Peyer's patch (tissue), 4 donors: ENCODE results near the gene RHOJ.

ENCODE experiments used
- CTCF ChIP-seq, 6 experiments: fragments of 450-650 bp in 4 of 6; fragments of 200-600 bp in 2 of 6; sonication (generic) in 1 of 6; IDR thresholded peaks; one replicate each; pipeline ENCODE4 v1.5.1; 2017 to 2019; ENCODE audit warnings: antibody characterized with exemption in 6 of 6, mild to moderate bottlenecking in 3 of 6, moderate library complexity in 1 of 6
- POLR2A ChIP-seq, 2 donors: fragments of 450-650 bp; IDR thresholded peaks; one replicate each; pipeline ENCODE4 v1.5.1; 2017; ENCODE audit warnings: antibody characterized with exemption in 2 of 2, mild to moderate bottlenecking in 2 of 2, moderate library complexity in 2 of 2

DNA sequence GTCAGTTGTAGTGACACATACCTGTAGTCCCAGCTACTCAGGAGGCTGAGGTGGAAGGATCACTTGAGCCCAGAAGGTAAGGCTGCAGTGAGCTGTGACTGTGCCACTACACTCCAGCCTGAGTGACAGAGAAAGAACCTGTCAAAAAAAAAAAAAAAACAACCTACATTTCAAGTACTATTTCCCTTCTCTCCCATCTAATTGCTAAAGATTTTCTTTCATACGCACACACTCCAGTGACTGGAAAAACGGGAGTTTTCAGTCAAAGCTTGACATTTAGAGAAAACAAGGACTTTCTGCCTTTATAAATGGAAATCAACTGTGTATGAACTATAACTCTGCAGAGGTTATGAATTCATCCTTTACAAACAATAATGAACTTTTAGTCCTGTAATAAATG lies 88.6 kb downstream of the RHOJ start:
- TF ChIP-seq CTCF (IDR thresholded peaks at IDR 0.05) (no peak), POLR2A (IDR thresholded peaks at IDR 0.05) (no peak)
